DND-41 (cell line): ENCODE measurements around the gene INF2.

Experiments
- EZH2 ChIP-seq: IDR thresholded peaks from 3 replicates; pipeline ENCODE4 v1.6.1; 2012; ENCODE audit warnings: borderline replicate concordance, low read depth, mild to moderate bottlenecking, moderate library complexity, low read length, inconsistent platforms; ENCODE audit not compliant: severe bottlenecking
- TF ChIP-seq, protein P1 (sequence below): IDR thresholded peaks from 2 replicates; pipeline ENCODE4 v1.5.1; 2012; ENCODE audit warnings: borderline replicate concordance, low read length, moderate library complexity, mild to moderate bottlenecking; ENCODE audit not compliant: poor library complexity, severe bottlenecking; ENCODE audit errors: extremely low read depth

DNA sequence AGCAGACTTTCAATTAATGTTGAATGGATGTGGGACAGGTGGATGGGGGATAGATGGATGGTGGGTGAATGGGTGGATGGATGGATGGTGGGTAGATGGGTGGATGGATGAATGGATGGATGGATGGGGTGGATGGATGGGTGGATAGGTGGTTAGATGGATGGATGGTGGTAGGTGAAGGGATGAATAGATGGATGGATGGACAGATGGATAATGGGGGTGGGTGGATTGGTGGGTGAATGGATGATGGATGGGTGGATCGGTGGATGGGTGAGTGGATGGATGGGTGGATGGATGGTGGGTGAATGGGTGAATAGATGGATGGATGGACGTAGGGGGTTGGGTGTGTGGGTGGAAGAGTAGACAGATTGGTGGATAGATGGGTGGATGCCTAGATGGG, 14.0 kb upstream of the INF2 start:
- TF ChIP-seq, protein P1, sequence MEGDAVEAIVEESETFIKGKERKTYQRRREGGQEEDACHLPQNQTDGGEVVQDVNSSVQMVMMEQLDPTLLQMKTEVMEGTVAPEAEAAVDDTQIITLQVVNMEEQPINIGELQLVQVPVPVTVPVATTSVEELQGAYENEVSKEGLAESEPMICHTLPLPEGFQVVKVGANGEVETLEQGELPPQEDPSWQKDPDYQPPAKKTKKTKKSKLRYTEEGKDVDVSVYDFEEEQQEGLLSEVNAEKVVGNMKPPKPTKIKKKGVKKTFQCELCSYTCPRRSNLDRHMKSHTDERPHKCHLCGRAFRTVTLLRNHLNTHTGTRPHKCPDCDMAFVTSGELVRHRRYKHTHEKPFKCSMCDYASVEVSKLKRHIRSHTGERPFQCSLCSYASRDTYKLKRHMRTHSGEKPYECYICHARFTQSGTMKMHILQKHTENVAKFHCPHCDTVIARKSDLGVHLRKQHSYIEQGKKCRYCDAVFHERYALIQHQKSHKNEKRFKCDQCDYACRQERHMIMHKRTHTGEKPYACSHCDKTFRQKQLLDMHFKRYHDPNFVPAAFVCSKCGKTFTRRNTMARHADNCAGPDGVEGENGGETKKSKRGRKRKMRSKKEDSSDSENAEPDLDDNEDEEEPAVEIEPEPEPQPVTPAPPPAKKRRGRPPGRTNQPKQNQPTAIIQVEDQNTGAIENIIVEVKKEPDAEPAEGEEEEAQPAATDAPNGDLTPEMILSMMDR, result no peak
- TF ChIP-seq EZH2, result no peak
